Astrocyte of the spinal cord (primary cell): ENCODE measurements around the gene RCBTB1.
"Not testable (repeated sequence)": the region's sequence is repeated elsewhere in the genome, so short reads cannot be mapped to it uniquely, and the experiment has no call there.

Experiments
- DNase-seq: peaks from one replicate; pipeline ENCODE4 v3.0.0; 2011; ENCODE audit warnings: low read depth, low spot score
- H3K4me3 ChIP-seq: 2 replicates; pipeline ENCODE4 v1.5.1; 2011; ENCODE audit warnings: low read depth, mild to moderate bottlenecking, low read length, moderate library complexity
- in situ Hi-C: cut with HindIII; loops from 2 replicates; pipeline ENCODE4 v1.10.0; 2017; ENCODE audit warnings: low sequenced_read_pairs
- TF ChIP-seq, protein P1 (sequence below): IDR thresholded peaks from 2 replicates; pipeline ENCODE4 v1.5.1; 2012; ENCODE audit warnings: low read depth, mild to moderate bottlenecking, low read length, inconsistent platforms

The RCBTB1 gene

DNA sequence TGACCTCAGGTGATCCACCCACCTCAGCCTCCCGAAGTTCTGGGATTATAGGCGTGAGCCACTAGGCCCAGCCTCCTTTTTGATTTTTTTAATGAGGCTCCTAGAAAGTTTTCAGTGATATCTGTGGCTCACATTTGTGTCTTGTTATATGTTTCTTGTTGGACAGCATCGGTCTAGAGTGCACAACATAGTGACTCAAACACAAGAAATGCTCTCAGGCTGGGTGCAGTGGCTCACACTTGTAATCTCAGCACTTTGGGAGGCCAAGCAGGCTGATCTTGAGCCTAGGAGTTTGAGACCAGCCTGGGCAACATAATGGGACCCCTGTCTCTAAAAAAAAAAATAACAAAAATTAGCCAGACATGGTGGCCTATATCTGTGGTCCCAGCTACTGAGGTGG is 81.4 kb downstream of the RCBTB1 start:
- no peak overlapping the region for H3K4me3 ChIP-seq
- in situ Hi-C loops = no loop called here
- TF ChIP-seq, protein P1, sequence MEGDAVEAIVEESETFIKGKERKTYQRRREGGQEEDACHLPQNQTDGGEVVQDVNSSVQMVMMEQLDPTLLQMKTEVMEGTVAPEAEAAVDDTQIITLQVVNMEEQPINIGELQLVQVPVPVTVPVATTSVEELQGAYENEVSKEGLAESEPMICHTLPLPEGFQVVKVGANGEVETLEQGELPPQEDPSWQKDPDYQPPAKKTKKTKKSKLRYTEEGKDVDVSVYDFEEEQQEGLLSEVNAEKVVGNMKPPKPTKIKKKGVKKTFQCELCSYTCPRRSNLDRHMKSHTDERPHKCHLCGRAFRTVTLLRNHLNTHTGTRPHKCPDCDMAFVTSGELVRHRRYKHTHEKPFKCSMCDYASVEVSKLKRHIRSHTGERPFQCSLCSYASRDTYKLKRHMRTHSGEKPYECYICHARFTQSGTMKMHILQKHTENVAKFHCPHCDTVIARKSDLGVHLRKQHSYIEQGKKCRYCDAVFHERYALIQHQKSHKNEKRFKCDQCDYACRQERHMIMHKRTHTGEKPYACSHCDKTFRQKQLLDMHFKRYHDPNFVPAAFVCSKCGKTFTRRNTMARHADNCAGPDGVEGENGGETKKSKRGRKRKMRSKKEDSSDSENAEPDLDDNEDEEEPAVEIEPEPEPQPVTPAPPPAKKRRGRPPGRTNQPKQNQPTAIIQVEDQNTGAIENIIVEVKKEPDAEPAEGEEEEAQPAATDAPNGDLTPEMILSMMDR = no peak
- no peak for DNase-seq

DNA sequence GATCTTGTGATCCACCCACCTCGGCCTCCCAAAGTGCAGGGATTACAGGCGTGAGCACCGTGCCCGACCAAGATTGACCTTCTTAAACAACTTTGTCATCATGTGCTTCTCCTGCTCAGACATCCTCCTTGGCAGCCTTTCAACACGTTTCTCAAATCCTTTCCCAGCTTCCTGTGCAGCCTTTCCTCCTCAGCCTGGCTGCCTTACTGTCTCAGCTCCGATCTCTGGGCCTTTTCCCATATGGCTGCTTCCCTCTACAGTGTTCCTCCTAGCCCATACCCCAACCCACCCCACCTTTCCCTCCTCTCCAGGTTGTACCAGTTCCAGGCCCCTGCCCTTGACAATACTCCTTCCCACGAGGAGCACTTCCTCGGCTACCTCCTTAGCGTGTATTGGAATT is 82.4 kb downstream of the RCBTB1 start:
- TF ChIP-seq, protein P1 = no peak
- no peak overlapping the region for H3K4me3 ChIP-seq
- in situ Hi-C loops = no loop called here
- DNase-seq = no peak

DNA sequence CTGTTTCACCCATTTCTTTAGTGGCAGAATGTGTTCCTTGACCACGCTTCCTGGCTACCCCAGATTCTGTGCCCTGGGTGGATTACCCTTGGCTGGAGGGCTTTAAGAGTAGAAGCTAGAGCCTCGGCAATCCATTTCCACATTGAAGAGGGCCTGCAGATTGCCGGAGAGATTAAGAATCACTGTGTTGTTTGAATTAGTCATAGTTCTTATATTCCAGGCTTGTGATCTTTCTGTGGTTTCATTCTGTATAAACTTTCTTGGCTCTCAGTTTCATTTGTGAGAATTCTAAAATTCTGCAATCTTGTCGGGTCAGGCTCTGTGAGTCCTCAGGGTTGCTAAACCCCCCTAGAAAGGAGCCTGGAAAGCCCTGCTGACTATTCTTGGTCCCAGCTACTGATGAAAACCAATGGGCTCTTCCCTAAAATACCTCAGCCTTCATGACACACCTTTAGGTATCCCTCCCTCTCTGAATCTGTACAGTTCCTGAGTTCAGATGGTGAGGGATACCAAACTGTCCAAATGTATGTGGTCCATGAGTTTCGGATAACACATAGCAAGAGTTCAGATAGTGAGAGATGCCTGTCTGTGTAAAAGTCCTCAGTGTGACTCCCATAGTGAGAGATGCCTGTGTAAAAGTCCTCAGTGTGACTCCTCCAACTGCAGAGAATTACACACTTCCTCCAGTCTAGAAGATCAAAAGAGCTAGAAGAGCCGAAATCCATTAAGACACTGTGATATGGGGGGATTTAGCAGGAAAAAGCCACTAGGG is 85.3 kb downstream of the RCBTB1 start:
- H3K4me3 ChIP-seq = no peak overlapping the region
- in situ Hi-C loops = no loop called here
- TF ChIP-seq, protein P1 = no peak
- DNase-seq = peak; percentile 82

DNA sequence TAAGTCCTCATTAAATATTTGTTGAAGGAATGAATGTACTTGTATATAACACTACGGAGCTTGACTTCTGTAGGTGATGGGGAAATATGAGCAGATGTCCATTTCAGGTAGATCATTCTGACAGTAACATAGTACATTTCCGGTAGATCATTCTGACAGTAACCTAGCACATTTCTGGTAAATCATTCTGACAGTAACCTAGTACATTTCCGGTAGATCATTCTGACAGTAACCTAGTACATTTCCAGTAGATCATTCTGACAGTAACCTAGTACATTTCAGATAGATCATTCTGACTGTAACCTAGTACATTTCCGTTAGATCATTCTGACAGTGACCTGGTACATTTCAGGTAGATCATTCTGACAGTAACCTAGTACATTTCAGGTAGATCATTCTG is 87.2 kb downstream of the RCBTB1 start:
- TF ChIP-seq, protein P1 = no peak
- H3K4me3 ChIP-seq = no peak overlapping the region
- DNase-seq = no peak
- in situ Hi-C loops = no loop called here

DNA sequence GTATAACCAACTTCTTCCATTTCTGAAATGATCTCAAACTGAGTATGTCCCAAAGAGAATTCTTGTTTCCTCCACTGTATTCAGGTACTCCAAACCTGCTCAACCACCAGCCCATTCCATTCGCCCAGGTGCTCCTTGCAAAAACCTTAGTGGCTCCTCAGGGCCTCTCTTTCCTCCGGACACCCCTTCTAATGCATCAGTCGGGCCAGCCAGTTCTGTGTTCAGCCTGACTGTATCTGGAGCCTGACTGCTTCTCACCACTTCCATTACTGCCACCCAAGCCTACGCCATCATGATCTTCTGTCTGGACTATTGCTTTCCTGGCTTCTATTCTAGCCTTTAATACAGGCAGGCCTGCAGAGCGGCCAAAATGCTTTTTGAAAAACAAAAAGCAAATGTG is 88.1 kb downstream of the RCBTB1 start:
- H3K4me3 ChIP-seq = no peak overlapping the region
- DNase-seq = no peak
- in situ Hi-C loops = no loop called here
- TF ChIP-seq, protein P1 = no peak

DNA sequence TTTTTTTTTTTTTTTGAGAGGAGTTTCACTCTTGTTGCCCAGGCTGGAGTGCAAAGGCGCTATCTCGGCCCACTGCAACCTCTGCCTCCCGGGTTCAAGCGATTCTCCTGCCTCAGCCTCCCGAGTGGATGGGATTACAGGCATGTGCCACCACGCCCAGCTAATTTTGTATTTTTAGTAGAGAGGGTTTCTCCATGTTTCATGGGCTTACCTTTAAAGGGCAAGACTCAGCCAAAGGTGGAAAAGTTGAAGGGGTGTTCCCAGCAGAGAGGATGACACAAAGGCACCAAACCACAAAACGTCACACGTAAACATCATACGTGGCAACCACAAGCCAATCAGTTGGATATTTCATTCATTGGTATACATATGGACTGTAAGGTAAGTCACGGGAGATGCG is 88.5 kb downstream of the RCBTB1 start:
- DNase-seq, in situ Hi-C loops, H3K4me3 ChIP-seq: not testable (repeated sequence)

DNA sequence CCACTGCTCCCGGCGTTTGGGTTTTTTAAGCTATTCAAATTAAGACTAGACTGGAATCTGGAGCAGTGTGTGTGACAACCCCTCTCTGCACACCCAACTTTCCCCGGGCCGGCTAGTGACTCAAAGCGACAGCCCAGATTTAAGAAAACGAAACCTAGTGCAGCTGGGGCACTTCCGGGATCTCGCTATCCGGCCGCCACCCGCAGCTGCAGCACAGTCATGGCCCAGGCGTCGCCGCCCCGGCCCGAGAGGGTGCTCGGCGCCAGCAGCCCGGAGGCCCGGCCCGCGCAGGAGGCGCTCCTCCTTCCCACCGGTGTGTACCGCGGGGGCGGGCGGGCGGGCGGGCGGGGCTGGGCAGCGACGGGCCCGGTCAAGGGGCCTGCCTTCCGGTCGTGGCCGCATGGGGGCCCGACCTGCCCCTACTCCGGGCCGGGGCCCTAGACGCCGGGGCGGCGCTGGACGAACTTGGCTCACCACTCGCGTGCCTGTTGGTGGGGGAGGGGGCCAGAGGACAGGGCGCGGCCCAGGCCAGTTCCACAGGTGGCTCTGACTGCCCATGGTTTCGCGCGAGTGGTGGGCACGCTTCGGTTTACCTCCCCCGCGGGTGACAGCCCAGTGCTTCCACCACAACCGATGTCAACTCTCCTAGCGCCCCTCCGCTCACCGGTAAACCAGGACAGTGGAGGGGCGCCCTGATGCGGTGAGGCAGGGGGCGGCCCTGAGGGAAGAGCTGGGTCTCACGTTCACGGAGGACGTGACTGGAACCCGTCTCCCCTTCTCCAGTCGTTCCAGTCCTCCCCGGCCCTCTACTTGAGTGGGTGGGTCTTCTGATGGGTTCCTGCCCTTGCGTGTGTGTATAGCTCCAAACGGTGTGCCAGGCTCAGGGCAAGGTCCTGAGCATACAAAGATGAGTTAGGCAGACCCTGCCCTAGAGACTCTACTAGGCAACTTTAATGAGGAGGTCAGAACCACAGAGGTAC is 89.3 kb downstream of the RCBTB1 start, which contains the start of gene PHF11:
PHF11 (plus strand) TSS at position 171 of the 980 bp plus-strand sequence; CDS start at position 220, 49 bp downstream.
- peak; percentile 70 for DNase-seq
- TF ChIP-seq, protein P1 = no peak
- in situ Hi-C loops = no loop called here
- peak within 1 kb of the TSS; percentile 58 for H3K4me3 ChIP-seq
